Effector memory CD4-positive, alpha-beta T cell (primary cell): ENCODE results near the gene SH3BGRL.

ENCODE experiments used
- DNase-seq, 3 donors: peaks; one replicate each; pipeline ENCODE4 v3.0.0-alpha.2; 2020
- H3K27ac ChIP-seq: 2 replicates; pipeline ENCODE4 v1.7.0; 2013; ENCODE audit warnings: mild to moderate bottlenecking, low read length, moderate library complexity; ENCODE audit not compliant: insufficient read depth, poor library complexity, severe bottlenecking
- H3K27me3 ChIP-seq: replicated peaks from 2 replicates; pipeline ENCODE4 v1.7.0; 2013; ENCODE audit warnings: mild to moderate bottlenecking, low read length; ENCODE audit not compliant: insufficient read depth, control insufficient read depth, poor library complexity, severe bottlenecking
- H3K36me3 ChIP-seq: 2 replicates; pipeline ENCODE4 v1.7.0; 2013; ENCODE audit warnings: mild to moderate bottlenecking, low read length, moderate library complexity; ENCODE audit not compliant: control insufficient read depth, insufficient read depth
- H3K4me1 ChIP-seq: 2 replicates; pipeline ENCODE4 v1.7.0; 2013; ENCODE audit warnings: low read length, mild to moderate bottlenecking; ENCODE audit not compliant: control insufficient read depth, insufficient read depth, poor library complexity, severe bottlenecking
- H3K4me3 ChIP-seq: 2 replicates; pipeline ENCODE4 v1.7.0; 2013; ENCODE audit warnings: low read length, low read depth, mild to moderate bottlenecking; ENCODE audit not compliant: insufficient read depth, poor library complexity, severe bottlenecking
- H3K9me3 ChIP-seq: 2 replicates; pipeline ENCODE4 v1.7.0; 2013; ENCODE audit warnings: mild to moderate bottlenecking, low read length, moderate library complexity; ENCODE audit not compliant: control insufficient read depth
- total RNA-seq, 3 donors: gene quantifications; one replicate each; lab custom pipeline; 2026; lab: John Stamatoyannopoulos, UW

Gene SH3BGRL
- 63.7 to 108 (median 66.2) reads per million in 3 donors for total RNA-seq

DNA sequence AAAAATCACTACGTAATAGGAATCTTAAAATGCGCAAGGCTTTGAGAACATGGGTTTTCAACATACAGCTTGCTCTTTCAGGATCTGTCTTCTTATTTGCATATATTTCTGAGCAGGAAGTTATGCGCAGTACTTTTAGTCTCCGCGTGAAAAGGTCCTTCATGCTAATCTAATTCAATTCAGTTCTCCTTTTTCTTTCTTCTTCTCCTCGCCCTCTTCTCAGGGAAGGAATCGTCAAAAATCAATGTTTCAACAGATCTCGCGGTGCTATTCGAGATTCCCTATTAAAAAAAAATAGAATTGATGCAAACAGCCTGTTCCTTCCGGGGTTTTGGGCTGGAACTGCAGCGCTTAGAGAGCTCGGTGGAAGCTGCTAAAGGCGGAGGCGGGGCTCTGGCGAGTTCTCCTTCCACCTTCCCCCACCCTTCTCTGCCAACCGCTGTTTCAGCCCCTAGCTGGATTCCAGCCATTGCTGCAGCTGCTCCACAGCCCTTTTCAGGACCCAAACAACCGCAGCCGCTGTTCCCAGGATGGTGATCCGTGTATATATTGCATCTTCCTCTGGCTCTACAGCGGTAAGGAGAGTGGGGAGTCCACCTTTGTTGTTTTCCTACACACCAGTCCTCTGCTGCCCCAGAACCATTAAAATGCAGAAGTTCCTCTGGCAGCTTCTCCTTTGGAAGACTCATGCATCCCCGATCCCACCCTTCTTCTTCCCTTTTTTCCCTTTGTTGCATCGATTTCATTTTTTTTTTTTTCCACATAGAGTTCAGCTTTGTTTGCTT lies at the start of gene SH3BGRL, which contains the start of gene HMGN5:
TSS of gene SH3BGRL (plus strand) at position 432 of the 785 bp plus-strand sequence. CDS start at position 531, 99 bp downstream.
TSS of gene HMGN5 (minus strand) at position 243 of the 785 bp plus-strand sequence. CDS start 80,364 bp downstream, outside the sequence.
- peak within 1 kb of the TSS; percentile 68 for H3K27ac ChIP-seq
- H3K9me3 ChIP-seq: no peaks in the 10 kb centered on the region
- no peaks in the 10 kb centered on the region for H3K36me3 ChIP-seq
- H3K4me1 ChIP-seq: no peaks in the 10 kb centered on the region
- H3K4me3 ChIP-seq: peak within 1 kb of the TSS; percentile 62
- no peaks in the 10 kb centered on the region for H3K27me3 ChIP-seq
- DNase-seq: peak; percentile 30 to 54 (median 51)

DNA sequence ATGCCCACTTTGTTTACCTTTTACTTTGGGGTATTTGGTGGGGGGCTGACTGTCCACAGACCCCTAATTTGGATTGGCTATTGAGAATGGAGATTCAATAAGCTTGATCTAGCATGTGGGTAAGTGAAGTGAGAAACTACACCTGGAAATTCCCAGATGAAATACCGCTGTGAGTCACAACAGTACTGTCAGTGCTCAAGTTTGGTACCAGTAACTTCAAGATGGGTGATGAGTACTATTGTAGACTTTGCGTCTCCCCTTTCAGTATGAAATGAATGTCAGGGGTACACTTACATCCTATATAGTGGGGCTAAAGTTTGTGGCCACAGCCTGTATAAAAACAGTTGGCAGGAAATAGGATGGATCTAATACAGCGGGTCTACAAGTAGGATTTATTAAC lies 33.5 kb upstream of the SH3BGRL start:
- Histone ChIP-seq H3K9me3 (no peaks in the 10 kb centered on the region), H3K4me3 (no peak overlapping the region), H3K36me3 (no peaks in the 10 kb centered on the region), H3K27ac (no peak overlapping the region), H3K4me1 (no peaks in the 10 kb centered on the region), H3K27me3 (no peaks in the 10 kb centered on the region)
- DNase-seq: no peak

DNA sequence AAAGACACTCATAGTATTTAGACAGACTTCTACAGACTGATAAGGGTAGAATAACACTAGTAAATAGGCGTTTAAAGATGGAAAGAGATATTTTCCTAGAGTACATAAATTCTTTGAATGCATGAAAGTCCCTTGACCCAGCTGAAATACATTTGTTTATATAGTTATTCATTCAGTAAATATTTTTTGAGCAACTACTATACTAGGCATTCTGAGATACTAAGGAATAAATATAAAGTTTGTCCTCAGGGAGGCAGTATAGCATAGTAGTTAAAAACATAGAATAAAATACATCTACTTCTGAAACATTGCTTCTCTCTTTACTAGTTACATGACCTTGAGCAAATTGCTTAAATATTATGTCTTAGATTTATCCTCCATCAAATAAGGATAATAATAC lies 27.6 kb upstream of the SH3BGRL start:
- no peaks in the 10 kb centered on the region for H3K9me3 ChIP-seq
- no peak overlapping the region for H3K4me3 ChIP-seq
- H3K27me3 ChIP-seq: no peaks in the 10 kb centered on the region
- H3K27ac ChIP-seq: no peak overlapping the region
- H3K4me1 ChIP-seq: no peaks in the 10 kb centered on the region
- no peak for DNase-seq
- no peaks in the 10 kb centered on the region for H3K36me3 ChIP-seq

DNA sequence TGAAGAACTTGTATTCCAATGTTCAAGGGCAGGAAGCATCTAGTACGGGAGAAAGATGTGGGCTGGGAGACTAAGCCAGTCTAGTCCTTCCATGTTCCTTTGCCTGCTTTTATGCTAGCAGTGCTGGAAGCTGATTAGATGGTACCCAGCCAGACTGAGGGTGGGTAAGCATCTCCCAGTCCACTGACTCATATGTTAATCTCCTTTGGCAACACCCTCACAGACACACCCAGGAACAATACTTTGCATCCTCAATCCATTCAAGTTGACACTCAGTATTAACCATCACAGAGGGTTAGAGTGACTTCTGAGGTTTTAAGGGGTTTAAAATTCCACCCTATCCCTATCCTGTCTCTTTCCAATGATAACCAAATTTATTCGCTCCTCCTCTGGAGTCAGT lies 6.6 kb upstream of the SH3BGRL start:
- no peak overlapping the region for H3K4me3 ChIP-seq
- H3K36me3 ChIP-seq: no peaks in the 10 kb centered on the region
- no peak overlapping the region for H3K27ac ChIP-seq
- no peaks in the 10 kb centered on the region for H3K27me3 ChIP-seq
- no peak for DNase-seq
- H3K4me1 ChIP-seq: no peaks in the 10 kb centered on the region
- no peaks in the 10 kb centered on the region for H3K9me3 ChIP-seq

GRCh38 chrX:81195712-81196111 lies 6.2 kb upstream of the SH3BGRL start:
- Histone ChIP-seq H3K27me3 (no peaks in the 10 kb centered on the region), H3K4me3 (no peak overlapping the region), H3K36me3 (no peaks in the 10 kb centered on the region), H3K4me1 (no peaks in the 10 kb centered on the region), H3K27ac (no peak overlapping the region), H3K9me3 (no peaks in the 10 kb centered on the region)
- DNase-seq: peak; percentile 4 to 43 (median 20)

GRCh38 chrX:81201071-81201470 lies 831 bp upstream of the SH3BGRL start:
- no peaks in the 10 kb centered on the region for H3K4me1 ChIP-seq
- H3K36me3 ChIP-seq: no peaks in the 10 kb centered on the region
- DNase-seq: no peak
- H3K9me3 ChIP-seq: no peaks in the 10 kb centered on the region
- H3K27me3 ChIP-seq: no peaks in the 10 kb centered on the region
- peak overlapping the region; percentile 62 for H3K4me3 ChIP-seq
- peak overlapping the region; percentile 68 for H3K27ac ChIP-seq

DNA sequence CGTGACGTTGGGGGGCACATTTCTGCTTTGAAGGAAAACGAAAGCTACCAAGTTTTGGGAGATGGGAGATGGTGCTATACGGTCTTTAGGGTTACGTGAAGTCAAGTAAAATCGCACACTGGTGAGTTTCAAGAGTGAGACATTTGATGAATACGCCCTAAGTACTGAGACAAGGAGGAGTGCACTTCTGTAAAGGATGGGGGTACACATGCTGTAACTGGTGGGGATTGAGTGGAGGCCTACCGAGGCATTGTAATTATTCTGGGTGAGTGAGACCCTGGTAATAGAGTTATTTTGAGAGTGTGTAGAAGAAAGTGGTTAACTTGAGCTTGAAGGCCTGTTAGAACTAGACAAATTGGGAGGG lies 536 bp downstream of the SH3BGRL start:
- Histone ChIP-seq H3K4me1 (no peaks in the 10 kb centered on the region), H3K36me3 (no peaks in the 10 kb centered on the region), H3K9me3 (no peaks in the 10 kb centered on the region), H3K27me3 (no peaks in the 10 kb centered on the region), H3K27ac (peak overlapping the region; percentile 68), H3K4me3 (peak overlapping the region; percentile 62)
- DNase-seq: no peak

DNA sequence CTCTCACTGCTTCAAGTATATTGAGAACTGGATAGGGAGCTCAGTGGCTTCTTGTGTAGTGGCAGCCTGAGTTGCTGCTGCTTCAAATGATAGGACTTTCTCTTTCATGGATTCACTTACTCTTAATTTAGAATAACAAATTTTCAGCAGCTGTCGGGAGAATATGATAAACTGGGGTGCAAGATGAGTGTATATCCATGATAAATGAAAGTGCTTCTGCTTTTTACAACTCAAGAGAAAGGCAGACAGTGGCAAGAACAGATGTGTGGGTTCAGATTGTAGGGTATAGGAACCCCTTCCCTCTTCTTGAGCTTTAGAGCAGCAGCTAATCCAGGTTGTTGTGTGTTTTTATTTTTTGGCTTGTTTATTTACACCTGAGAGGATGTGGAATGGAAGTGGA lies 1.0 kb downstream of the SH3BGRL start:
- no peaks in the 10 kb centered on the region for H3K27me3 ChIP-seq
- peak overlapping the region; percentile 62 for H3K4me3 ChIP-seq
- DNase-seq: no peak
- no peak overlapping the region for H3K27ac ChIP-seq
- no peaks in the 10 kb centered on the region for H3K36me3 ChIP-seq
- H3K4me1 ChIP-seq: no peaks in the 10 kb centered on the region
- H3K9me3 ChIP-seq: no peaks in the 10 kb centered on the region

GRCh38 chrX:81205551-81205950 lies 3.6 kb downstream of the SH3BGRL start:
- Histone ChIP-seq H3K9me3 (no peaks in the 10 kb centered on the region), H3K27me3 (no peaks in the 10 kb centered on the region), H3K36me3 (no peaks in the 10 kb centered on the region), H3K4me1 (no peaks in the 10 kb centered on the region), H3K4me3 (no peak overlapping the region), H3K27ac (no peak overlapping the region)
- no peak for DNase-seq

DNA sequence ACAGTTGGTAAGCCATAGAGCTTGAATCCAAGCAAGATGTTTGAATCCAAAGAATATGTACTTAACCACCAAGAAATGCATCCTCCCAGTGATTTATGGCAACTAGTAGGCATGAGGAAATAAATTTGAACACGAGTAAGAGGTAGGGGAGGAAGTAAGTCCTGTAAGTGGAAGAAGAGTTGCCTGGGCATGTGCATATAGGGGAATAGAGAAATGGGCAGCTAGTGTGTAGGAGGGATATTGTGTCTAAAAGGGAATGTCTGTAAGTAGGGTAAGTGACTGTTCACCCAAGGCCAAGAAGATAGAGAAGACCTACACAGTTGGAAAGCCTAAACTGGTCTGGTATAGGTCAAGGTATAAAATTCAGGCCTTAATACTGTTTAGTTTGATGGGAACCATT lies 4.6 kb downstream of the SH3BGRL start:
- H3K9me3 ChIP-seq: no peaks in the 10 kb centered on the region
- H3K27me3 ChIP-seq: no peaks in the 10 kb centered on the region
- no peaks in the 10 kb centered on the region for H3K4me1 ChIP-seq
- H3K27ac ChIP-seq: no peak overlapping the region
- no peak overlapping the region for H3K4me3 ChIP-seq
- H3K36me3 ChIP-seq: no peaks in the 10 kb centered on the region
- no peak for DNase-seq
